Osteoblast (primary cell): ENCODE measurements around the gene NIF3L1. TPM values are rescaled to one million over a fixed set of nuclear protein-coding genes. Genes with fewer than 3 reads are reported as not detected.

Experiments used
- DNase-seq: peaks from one replicate; pipeline ENCODE4 v3.0.0; 2011; ENCODE audit warnings: low spot score, mixed read lengths; ENCODE audit not compliant: insufficient read length; ENCODE audit errors: missing footprints
- H2AFZ ChIP-seq: 2 replicates; pipeline ENCODE4 v1.6.0; 2011; ENCODE audit warnings: mild to moderate bottlenecking, low read length
- H3K27ac ChIP-seq: 2 replicates; pipeline ENCODE4 v1.5.1; 2011; ENCODE audit warnings: mild to moderate bottlenecking, low read depth, low read length, moderate library complexity
- H3K27me3 ChIP-seq: 2 replicates; pipeline ENCODE4 v1.6.0; 2012; ENCODE audit warnings: mild to moderate bottlenecking, control low read depth, inconsistent platforms, low read length, moderate library complexity; ENCODE audit not compliant: insufficient read depth
- H3K36me3 ChIP-seq: 2 replicates; pipeline ENCODE4 v1.5.1; 2011; ENCODE audit warnings: mild to moderate bottlenecking, low read length, control low read depth, moderate library complexity; ENCODE audit not compliant: insufficient read depth
- H3K4me1 ChIP-seq: 2 replicates; pipeline ENCODE4 v1.5.1; 2011; ENCODE audit warnings: mild to moderate bottlenecking, low read length, control low read depth, moderate library complexity; ENCODE audit not compliant: insufficient read depth
- H3K4me2 ChIP-seq: 2 replicates; pipeline ENCODE4 v1.6.0; 2011; ENCODE audit warnings: mild to moderate bottlenecking, low read length; ENCODE audit not compliant: insufficient read depth
- H3K4me3 ChIP-seq: fragments of 200-600 bp; sonication (generic); 3 replicates; pipeline ENCODE4 v1.5.1; 2012; ENCODE audit warnings: mild to moderate bottlenecking, low read length, inconsistent platforms; ENCODE audit not compliant: insufficient read depth
- H3K79me2 ChIP-seq: 2 replicates; pipeline ENCODE4 v1.6.0; 2012; ENCODE audit warnings: mild to moderate bottlenecking, low read length, control low read depth, inconsistent platforms; ENCODE audit not compliant: insufficient read depth
- H3K9me3 ChIP-seq: 2 replicates; pipeline ENCODE4 v1.5.1; 2011; ENCODE audit warnings: low read depth, low read length, control low read depth
- H4K20me1 ChIP-seq: 2 replicates; pipeline ENCODE4 v1.6.0; 2012; ENCODE audit warnings: mild to moderate bottlenecking, low read length, control low read depth; ENCODE audit not compliant: insufficient read depth
- total RNA-seq: library from RNA; depleted of rRNA; stranded (reverse); fragments of >200 nt; gene quantifications from 2 replicates; pipeline ENCODE4 v1.2.3, GENCODE V29; 2012
- TF ChIP-seq, protein P1 (sequence below): IDR thresholded peaks from 2 replicates; pipeline ENCODE4 v1.5.1; 2011; ENCODE audit warnings: mild to moderate bottlenecking, low read depth, low read length, moderate library complexity; ENCODE audit errors: extremely low read depth

NIF3L1 gene, protein sequence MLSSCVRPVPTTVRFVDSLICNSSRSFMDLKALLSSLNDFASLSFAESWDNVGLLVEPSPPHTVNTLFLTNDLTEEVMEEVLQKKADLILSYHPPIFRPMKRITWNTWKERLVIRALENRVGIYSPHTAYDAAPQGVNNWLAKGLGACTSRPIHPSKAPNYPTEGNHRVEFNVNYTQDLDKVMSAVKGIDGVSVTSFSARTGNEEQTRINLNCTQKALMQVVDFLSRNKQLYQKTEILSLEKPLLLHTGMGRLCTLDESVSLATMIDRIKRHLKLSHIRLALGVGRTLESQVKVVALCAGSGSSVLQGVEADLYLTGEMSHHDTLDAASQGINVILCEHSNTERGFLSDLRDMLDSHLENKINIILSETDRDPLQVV
- 20.0 and 22.1 TPM in 2 replicates for total RNA-seq

- Histone ChIP-seq H3K36me3 (peaks cover 16% of the 10 kb centered on the region), H3K4me3 (peak within 1 kb of the TSS; percentile 81), H2AFZ (peak within 1 kb of the TSS; percentile 93), H3K79me2 (peaks cover 46% of the 10 kb centered on the region), H3K9me3 (no peaks in the 10 kb centered on the region), H3K27me3 (no peaks in the 10 kb centered on the region), H4K20me1 (no peaks in the 10 kb centered on the region), H3K27ac (peak within 1 kb of the TSS; percentile 94), H3K4me1 (peaks cover 12% of the 10 kb centered on the region), H3K4me2 (peak within 1 kb of the TSS; percentile 90)
- TF ChIP-seq, protein P1, sequence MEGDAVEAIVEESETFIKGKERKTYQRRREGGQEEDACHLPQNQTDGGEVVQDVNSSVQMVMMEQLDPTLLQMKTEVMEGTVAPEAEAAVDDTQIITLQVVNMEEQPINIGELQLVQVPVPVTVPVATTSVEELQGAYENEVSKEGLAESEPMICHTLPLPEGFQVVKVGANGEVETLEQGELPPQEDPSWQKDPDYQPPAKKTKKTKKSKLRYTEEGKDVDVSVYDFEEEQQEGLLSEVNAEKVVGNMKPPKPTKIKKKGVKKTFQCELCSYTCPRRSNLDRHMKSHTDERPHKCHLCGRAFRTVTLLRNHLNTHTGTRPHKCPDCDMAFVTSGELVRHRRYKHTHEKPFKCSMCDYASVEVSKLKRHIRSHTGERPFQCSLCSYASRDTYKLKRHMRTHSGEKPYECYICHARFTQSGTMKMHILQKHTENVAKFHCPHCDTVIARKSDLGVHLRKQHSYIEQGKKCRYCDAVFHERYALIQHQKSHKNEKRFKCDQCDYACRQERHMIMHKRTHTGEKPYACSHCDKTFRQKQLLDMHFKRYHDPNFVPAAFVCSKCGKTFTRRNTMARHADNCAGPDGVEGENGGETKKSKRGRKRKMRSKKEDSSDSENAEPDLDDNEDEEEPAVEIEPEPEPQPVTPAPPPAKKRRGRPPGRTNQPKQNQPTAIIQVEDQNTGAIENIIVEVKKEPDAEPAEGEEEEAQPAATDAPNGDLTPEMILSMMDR = no peak
- peak; percentile 85 for DNase-seq
Observed at GRCh38 chr2:200888704-200889625, at the start of gene NIF3L1, which contains the start of gene PPIL3. Gene NIF3L1 (plus strand): TSS chr2:200889371. CDS start chr2:200891944, 2,573 bp downstream. Gene PPIL3 (minus strand): TSS chr2:200889077. CDS start chr2:200887615, 1,462 bp downstream.

GRCh38 chr2:200839513-200839912 is 49.7 kb upstream of the NIF3L1 start:
- H3K4me1 ChIP-seq = no peaks in the 10 kb centered on the region
- no peak for DNase-seq
- no peaks in the 10 kb centered on the region for H3K9me3 ChIP-seq
- no peaks in the 10 kb centered on the region for H3K79me2 ChIP-seq
- no peak overlapping the region for H3K4me2 ChIP-seq
- TF ChIP-seq, protein P1 = no peak
- no peak overlapping the region for H2AFZ ChIP-seq
- no peaks in the 10 kb centered on the region for H3K36me3 ChIP-seq
- no peak overlapping the region for H3K27ac ChIP-seq
- H3K4me3 ChIP-seq = no peak overlapping the region
- H4K20me1 ChIP-seq = no peaks in the 10 kb centered on the region
- H3K27me3 ChIP-seq = no peaks in the 10 kb centered on the region

- H3K4me3 ChIP-seq = no peak overlapping the region
- H3K79me2 ChIP-seq = no peaks in the 10 kb centered on the region
- no peak for DNase-seq
Observed at GRCh38 chr2:200843993-200844948, 44.9 kb upstream of the NIF3L1 start.

More at GRCh38 chr2:200843993-200844948, 44.9 kb upstream of the NIF3L1 start:
- Histone ChIP-seq H3K4me2 (no peak overlapping the region), H3K4me1 (no peaks in the 10 kb centered on the region), H3K9me3 (no peaks in the 10 kb centered on the region), H3K27me3 (no peaks in the 10 kb centered on the region), H3K27ac (no peak overlapping the region), H2AFZ (no peak overlapping the region), H3K36me3 (no peaks in the 10 kb centered on the region), H4K20me1 (no peaks in the 10 kb centered on the region)
- TF ChIP-seq, protein P1 = no peak
